NCI-H1694 treated with DMSO at 0.1 percent for 48 hours (cell line): ENCODE data around the gene NRCAM.

Experiments
- DNase-seq: peaks from one replicate; lab custom pipeline; 2025; lab: John Stamatoyannopoulos, UW

The NRCAM gene

GRCh38 chr7:108424013-108424412 lies 32.2 kb downstream of the NRCAM start:
- no peak for DNase-seq

- no peak for DNase-seq
Measured at GRCh38 chr7:108423089-108423989, 32.9 kb downstream of the NRCAM start.

- DNase-seq: no peak
Measured at GRCh38 chr7:108421720-108422331, 34.4 kb downstream of the NRCAM start.

GRCh38 chr7:108419961-108420908 lies 36.0 kb downstream of the NRCAM start:
- DNase-seq: no peak

- DNase-seq: no peak
Measured at GRCh38 chr7:108418946-108419345, 37.3 kb downstream of the NRCAM start.

GRCh38 chr7:108417926-108418325 lies 38.3 kb downstream of the NRCAM start:
- no peak for DNase-seq

- DNase-seq: no peak
Measured at GRCh38 chr7:108417144-108417543, 39.1 kb downstream of the NRCAM start.

GRCh38 chr7:108415821-108416536 lies 40.3 kb downstream of the NRCAM start:
- DNase-seq: peak; percentile 21

GRCh38 chr7:108415084-108415483 lies 41.2 kb downstream of the NRCAM start:
- DNase-seq: no peak

- no peak for DNase-seq
Measured at GRCh38 chr7:108413782-108414492, 42.3 kb downstream of the NRCAM start.

GRCh38 chr7:108413337-108413736 lies 42.9 kb downstream of the NRCAM start:
- DNase-seq: no peak

- DNase-seq: peak; percentile 28
Measured at GRCh38 chr7:108409146-108409545, 47.1 kb downstream of the NRCAM start.

GRCh38 chr7:108408296-108408991 lies 47.8 kb downstream of the NRCAM start:
- peak; percentile 68 for DNase-seq

GRCh38 chr7:108407676-108408075 lies 48.6 kb downstream of the NRCAM start:
- peak; percentile 65 for DNase-seq

- DNase-seq: peak; percentile 33
Measured at GRCh38 chr7:108406222-108406890, 49.9 kb downstream of the NRCAM start.

- DNase-seq: peak; percentile 22
Measured at GRCh38 chr7:108404509-108405420, 51.5 kb downstream of the NRCAM start.

- DNase-seq: peak; percentile 89
Measured at GRCh38 chr7:108403597-108404217, 52.5 kb downstream of the NRCAM start.

- no peak for DNase-seq
Measured at GRCh38 chr7:108402865-108403264, 53.4 kb downstream of the NRCAM start.
